Upper lobe of left lung (tissue), 6 donors: ENCODE results near the gene C1QL4. TPM values are rescaled to one million over a fixed set of nuclear protein-coding genes. Genes with fewer than 3 reads are reported as not detected.

Experiments used
- ATAC-seq, 2 donors: fragments of 200-7000 bp; cut with Tn5 transposase; one replicate each; pipeline ENCODE4 v1.9.1; 2022; ENCODE audit warnings: mild to moderate bottlenecking in 2 of 2, moderate library complexity in 2 of 2; ENCODE audit not compliant: low FRiP score in 2 of 2
- DNase-seq, 2 donors: peaks; one replicate each; pipeline ENCODE4 v3.0.0-alpha.2; 2019 to 2020
- H3K27ac ChIP-seq, 4 donors: fragments of 200-600 bp; sonication (generic); one replicate each; pipeline ENCODE4 v1.5.1; 2016 to 2019
- H3K27me3 ChIP-seq, 4 donors: fragments of 200-600 bp; sonication (generic); one replicate each; pipeline ENCODE4 v1.5.1; 2017 to 2019
- H3K36me3 ChIP-seq, 4 donors: fragments of 200-600 bp; sonication (generic); one replicate each; pipeline ENCODE4 v1.5.1; 2016 to 2019
- H3K4me1 ChIP-seq, 4 donors: fragments of 200-600 bp; sonication (generic); one replicate each; pipeline ENCODE4 v1.5.1; 2018 to 2019
- H3K4me3 ChIP-seq, 4 donors: fragments of 200-600 bp; sonication (generic); one replicate each; pipeline ENCODE4 v1.5.1; 2017 to 2019; ENCODE audit warnings: mild to moderate bottlenecking in 2 of 4, moderate library complexity in 1 of 4
- H3K9me3 ChIP-seq, 4 donors: fragments of 200-600 bp; sonication (generic); one replicate each; pipeline ENCODE4 v1.5.1; 2018 to 2019
- EP300 ChIP-seq, 4 donors: sonication (generic); formaldehyde crosslinking; IDR thresholded peaks; one replicate each; pipeline ENCODE4 v1.5.1; 2017; ENCODE audit warnings: antibody characterized with exemption in 4 of 4, control low read depth in 2 of 4
- POLR2A ChIP-seq, 4 donors: fragments of 450-650 bp; IDR thresholded peaks; one replicate each; pipeline ENCODE4 v1.5.1; 2016 to 2017; ENCODE audit warnings: antibody characterized with exemption in 4 of 4, mild to moderate bottlenecking in 2 of 4
- POLR2AphosphoS5 ChIP-seq, 2 donors: sonication (generic); formaldehyde crosslinking; IDR thresholded peaks; one replicate each; pipeline ENCODE4 v1.5.1; 2017; ENCODE audit warnings: antibody characterized with exemption in 2 of 2
- WGBS, 2 donors: methylation state at CpG; one replicate each; pipeline ENCODE4 v1.1.5; 2017 to 2018; 5-methylcytosine and 5-hydroxymethylcytosine counted together
- total RNA-seq, 6 donors: library from RNA; depleted of rRNA in 4 of 6; stranded (reverse); fragments of >200 nt in 4 of 6; gene quantifications; one replicate each; pipeline versions ENCODE4 v1.1.0 to v1.2.1, GENCODE V29; 2016 to 2021
- TF ChIP-seq, protein P1 (sequence below), 6 experiments: fragments of 450-650 bp in 4 of 6; fragments of 200-600 bp in 2 of 6; sonication (generic) in 2 of 6; IDR thresholded peaks; one replicate each; pipeline ENCODE4 v1.5.1; 2016 to 2019; ENCODE audit warnings: antibody characterized with exemption in 6 of 6
- donor health status: DM: no; HTN: no; CAD: no; lungs with moderate emphysema.
- donor health status: DM: no; HTN: yes; CAD: no; lungs with severe emphysema.

Gene C1QL4
- total RNA-seq, 6 donors from 2014 or later: not detected

DNA sequence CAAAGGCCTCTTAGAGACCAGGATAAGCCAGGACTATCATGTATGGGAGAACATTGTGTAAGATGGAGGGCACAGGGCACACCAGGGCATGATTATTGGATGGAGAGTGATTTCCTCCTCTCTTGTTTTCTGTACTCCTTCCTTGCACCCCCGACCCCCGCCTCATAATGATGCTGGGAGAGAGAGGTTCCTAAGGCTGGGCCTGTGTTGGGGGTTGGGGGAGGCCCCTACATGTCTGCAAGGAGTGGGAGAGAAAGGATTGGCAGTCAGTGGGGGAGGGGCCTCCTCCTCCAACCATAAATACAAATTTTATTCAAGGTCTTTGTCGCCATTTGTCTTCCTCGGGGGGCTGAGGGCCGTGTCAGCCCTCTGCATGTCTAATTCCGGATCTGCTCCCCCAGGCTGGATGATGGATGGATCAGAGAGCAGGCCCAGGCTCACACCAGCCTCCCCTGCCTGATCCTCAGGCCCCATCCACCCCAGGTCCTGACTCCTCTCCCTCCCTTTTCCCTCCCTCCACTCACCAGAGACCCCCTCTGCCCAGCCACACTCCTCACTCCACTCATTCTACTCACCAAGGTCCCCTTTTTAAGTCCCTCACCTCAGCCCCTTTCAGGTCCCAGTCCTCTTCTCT is 2.0 kb upstream of the C1QL4 start:
- no peaks in the 10 kb centered on the region for H3K9me3 ChIP-seq
- H3K4me3 ChIP-seq: no peak overlapping the region
- no peaks in the 10 kb centered on the region for H3K36me3 ChIP-seq
- H3K27ac ChIP-seq: no peak overlapping the region
- 66 to 75% methylated on average over 6 of the region's 6 CpGs for WGBS, 2 donors
- peaks cover 30 to 39% (median 36%) of the 10 kb centered on the region in 4 donors for H3K4me1 ChIP-seq
- DNase-seq: peak in 1 of 2 donors; percentile 10
- TF ChIP-seq POLR2AphosphoS5 (IDR thresholded peaks at IDR 0.05) (no peak), EP300 (IDR thresholded peaks at IDR 0.05) (no peak), POLR2A (IDR thresholded peaks at IDR 0.05) (no peak)
- TF ChIP-seq, protein P1, sequence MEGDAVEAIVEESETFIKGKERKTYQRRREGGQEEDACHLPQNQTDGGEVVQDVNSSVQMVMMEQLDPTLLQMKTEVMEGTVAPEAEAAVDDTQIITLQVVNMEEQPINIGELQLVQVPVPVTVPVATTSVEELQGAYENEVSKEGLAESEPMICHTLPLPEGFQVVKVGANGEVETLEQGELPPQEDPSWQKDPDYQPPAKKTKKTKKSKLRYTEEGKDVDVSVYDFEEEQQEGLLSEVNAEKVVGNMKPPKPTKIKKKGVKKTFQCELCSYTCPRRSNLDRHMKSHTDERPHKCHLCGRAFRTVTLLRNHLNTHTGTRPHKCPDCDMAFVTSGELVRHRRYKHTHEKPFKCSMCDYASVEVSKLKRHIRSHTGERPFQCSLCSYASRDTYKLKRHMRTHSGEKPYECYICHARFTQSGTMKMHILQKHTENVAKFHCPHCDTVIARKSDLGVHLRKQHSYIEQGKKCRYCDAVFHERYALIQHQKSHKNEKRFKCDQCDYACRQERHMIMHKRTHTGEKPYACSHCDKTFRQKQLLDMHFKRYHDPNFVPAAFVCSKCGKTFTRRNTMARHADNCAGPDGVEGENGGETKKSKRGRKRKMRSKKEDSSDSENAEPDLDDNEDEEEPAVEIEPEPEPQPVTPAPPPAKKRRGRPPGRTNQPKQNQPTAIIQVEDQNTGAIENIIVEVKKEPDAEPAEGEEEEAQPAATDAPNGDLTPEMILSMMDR (IDR thresholded peaks at IDR 0.05): no peak
- peaks cover 0 to 55% (median 32%) of the 10 kb centered on the region in 4 donors for H3K27me3 ChIP-seq
- ATAC-seq: no peak

DNA sequence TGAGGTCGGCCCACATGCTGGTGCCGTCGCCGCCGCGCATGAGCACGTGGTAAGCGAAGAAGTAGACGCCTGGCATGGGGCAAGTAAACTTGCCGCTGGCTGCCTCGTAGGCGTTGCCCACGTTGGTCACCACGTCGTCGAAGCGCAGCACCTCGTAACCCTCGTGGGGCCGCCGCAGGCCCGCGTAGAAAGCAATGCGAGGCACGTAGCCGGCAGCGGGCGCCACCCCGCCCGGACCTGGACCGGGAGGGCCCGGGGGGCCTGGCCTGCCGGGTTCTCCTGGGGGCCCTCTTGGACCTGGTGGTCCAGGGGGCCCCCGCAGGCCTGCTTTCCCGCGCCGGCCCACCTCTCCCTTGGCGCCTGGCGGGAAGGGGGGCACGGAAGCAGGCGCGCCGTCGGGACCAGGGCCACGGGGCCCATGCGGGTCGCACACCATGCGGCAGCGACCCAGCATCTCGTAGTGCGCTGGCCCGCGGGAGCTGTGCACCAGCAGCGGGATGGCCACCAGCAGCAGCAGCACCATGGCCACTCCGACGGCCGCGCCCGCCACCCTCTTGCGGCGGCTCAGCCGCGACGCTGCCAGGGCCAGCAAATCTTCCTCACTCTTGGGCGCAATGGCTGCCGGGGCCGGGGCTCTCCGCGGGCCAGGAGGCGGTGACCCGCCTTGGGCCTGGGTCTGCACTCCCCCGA is 888 bp downstream of the C1QL4 start:
- peaks cover 1 to 55% (median 30%) of the 10 kb centered on the region in 4 donors for H3K27me3 ChIP-seq
- TF ChIP-seq, protein P1 (IDR thresholded peaks at IDR 0.05): no peak
- TF ChIP-seq POLR2A (IDR thresholded peaks at IDR 0.05) (no peak), POLR2AphosphoS5 (IDR thresholded peaks at IDR 0.05) (no peak), EP300 (IDR thresholded peaks at IDR 0.05) (no peak)
- WGBS, 2 donors: 15 to 20% methylated on average over 25 to 38 of the region's 72 CpGs
- H3K4me1 ChIP-seq: peaks cover 20 to 32% (median 24%) of the 10 kb centered on the region in 4 donors
- H3K36me3 ChIP-seq: no peaks in the 10 kb centered on the region
- no peak for ATAC-seq
- H3K9me3 ChIP-seq: no peaks in the 10 kb centered on the region
- no peak overlapping the region for H3K4me3 ChIP-seq
- H3K27ac ChIP-seq: no peak overlapping the region
- peak in 1 of 2 donors; percentile 83 for DNase-seq

- no peaks in the 10 kb centered on the region for H3K9me3 ChIP-seq
- H3K4me1 ChIP-seq: peaks cover 20 to 33% (median 24%) of the 10 kb centered on the region in 4 donors
- peaks cover 1 to 55% (median 30%) of the 10 kb centered on the region in 4 donors for H3K27me3 ChIP-seq
- 55 to 57% methylated on average over 16 of the region's 16 CpGs for WGBS, 2 donors
- H3K27ac ChIP-seq: no peak overlapping the region
- H3K4me3 ChIP-seq: no peak overlapping the region
- DNase-seq: no peak
- ATAC-seq: no peak
- no peak for TF ChIP-seq EP300 (IDR thresholded peaks at IDR 0.05)
- TF ChIP-seq POLR2A (IDR thresholded peaks at IDR 0.05): no peak
- TF ChIP-seq, protein P1 (IDR thresholded peaks at IDR 0.05): no peak
- TF ChIP-seq POLR2AphosphoS5 (IDR thresholded peaks at IDR 0.05): no peak
- no peaks in the 10 kb centered on the region for H3K36me3 ChIP-seq
Measured at GRCh38 chr12:49335118-49335954, 1.7 kb downstream of the C1QL4 start.

GRCh38 chr12:49334681-49335080 is 2.3 kb downstream of the C1QL4 start:
- DNase-seq (peak in 1 of 2 donors; percentile 14), ATAC-seq (no peak)
- Histone ChIP-seq H3K36me3 (no peaks in the 10 kb centered on the region), H3K27ac (no peak overlapping the region), H3K4me3 (no peak overlapping the region), H3K4me1 (peaks cover 20 to 33% (median 24%) of the 10 kb centered on the region in 4 donors), H3K27me3 (peaks cover 1 to 55% (median 30%) of the 10 kb centered on the region in 4 donors), H3K9me3 (no peaks in the 10 kb centered on the region)
- whole genome bisulfite sequencing, 2 donors: 55 to 66% methylated on average over 10 to 12 of the region's 12 CpGs
- TF ChIP-seq POLR2AphosphoS5 (IDR thresholded peaks at IDR 0.05): no peak
- no peak for TF ChIP-seq EP300 (IDR thresholded peaks at IDR 0.05)
- TF ChIP-seq POLR2A (IDR thresholded peaks at IDR 0.05): no peak
- TF ChIP-seq, protein P1 (IDR thresholded peaks at IDR 0.05): no peak
